Measurements from ENCODE around the gene PRRG1.
"Not testable (repeated sequence)": the region's sequence is repeated elsewhere in the genome, so short reads cannot be mapped to it uniquely, and the experiment has no call there.

The PRRG1 gene

GRCh38 chrX:37349221-37350033, at the start of gene PRRG1:
Gene PRRG1, plus strand, starts transcription at chrX:37349364. Its CDS starts 56,886 bp downstream, at chrX:37406250.
- no peak for DNase-seq

GRCh38 chrX:37302569-37302968, 46.6 kb upstream of the PRRG1 start:
- no peak for DNase-seq

- DNase-seq: not testable (repeated sequence)
Observed at GRCh38 chrX:37305238-37305637, 43.9 kb upstream of the PRRG1 start.

GRCh38 chrX:37314531-37314930, 34.6 kb upstream of the PRRG1 start:
- no peak for DNase-seq

GRCh38 chrX:37315511-37316248, 33.5 kb upstream of the PRRG1 start:
- no peak for DNase-seq

- DNase-seq: no peak
Observed at GRCh38 chrX:37320541-37321203, 28.5 kb upstream of the PRRG1 start.

- no peak for DNase-seq
Observed at GRCh38 chrX:37330642-37331041, 18.5 kb upstream of the PRRG1 start.

- no peak for DNase-seq
Observed at GRCh38 chrX:37331546-37331945, 17.6 kb upstream of the PRRG1 start.

- DNase-seq: no peak
Observed at GRCh38 chrX:37332055-37332454, 17.1 kb upstream of the PRRG1 start.

- DNase-seq: no peak
Observed at GRCh38 chrX:37332987-37333658, 16.0 kb upstream of the PRRG1 start.

GRCh38 chrX:37347420-37347819, 1.7 kb upstream of the PRRG1 start:
- no peak for DNase-seq

GRCh38 chrX:37348231-37348970, 763 bp upstream of the PRRG1 start:
- DNase-seq: no peak

- no peak for DNase-seq
Observed at GRCh38 chrX:37348971-37349220, 268 bp upstream of the PRRG1 start.

- DNase-seq: no peak
Observed at GRCh38 chrX:37350034-37350365, 836 bp downstream of the PRRG1 start.

- no peak for DNase-seq
Observed at GRCh38 chrX:37353646-37354045, 4.5 kb downstream of the PRRG1 start.

- no peak for DNase-seq
Observed at GRCh38 chrX:37357436-37357835, 8.3 kb downstream of the PRRG1 start.

- DNase-seq: no peak
Observed at GRCh38 chrX:37361596-37361995, 12.4 kb downstream of the PRRG1 start.

- DNase-seq: no peak
Observed at GRCh38 chrX:37364666-37365065, 15.5 kb downstream of the PRRG1 start.

GRCh38 chrX:37367946-37368345, 18.8 kb downstream of the PRRG1 start:
- no peak for DNase-seq

- DNase-seq: no peak
Observed at GRCh38 chrX:37370499-37371141, 21.5 kb downstream of the PRRG1 start.

GRCh38 chrX:37371578-37371991, 22.4 kb downstream of the PRRG1 start:
- DNase-seq: no peak

GRCh38 chrX:37378404-37378803, 29.2 kb downstream of the PRRG1 start:
- DNase-seq: no peak
